Motor neuron (in vitro differentiated cells): ENCODE measurements around the gene PARD3B. TPM values are rescaled to one million over a fixed set of nuclear protein-coding genes. Genes with fewer than 3 reads are reported as not detected.

Source experiments
- ATAC-seq, 8 experiments: fragments of 200-7000 bp; cut with Tn5 transposase; replicated peaks in 6 of 8; 2 replicates each; pipeline ENCODE4 v1.8.0; 2021; ENCODE audit warnings: mild to moderate bottlenecking in 8 of 8, moderate library complexity in 8 of 8
- H3K27ac ChIP-seq, 2 donors: fragments of 250-450 bp; sonication (Bioruptor Pico); 2 replicates each; pipeline ENCODE4 v1.9.0; 2021; ENCODE audit warnings: antibody characterized with exemption in 2 of 2, mild to moderate bottlenecking in 2 of 2, moderate library complexity in 1 of 2
- H3K4me1 ChIP-seq, 2 donors: fragments of 250-450 bp; sonication (Bioruptor Pico); replicated peaks in 1 of 2; 2 replicates each; pipeline ENCODE4 v1.6.1; 2021; ENCODE audit warnings: antibody characterized with exemption in 2 of 2, mild to moderate bottlenecking in 2 of 2, moderate library complexity in 1 of 2
- H3K4me3 ChIP-seq, 5 donors: fragments of 250-450 bp; sonication (Bioruptor Pico); 2 replicates each; pipeline ENCODE4 v1.9.0; 2021; ENCODE audit warnings: antibody characterized with exemption in 5 of 5, mild to moderate bottlenecking in 5 of 5, moderate library complexity in 4 of 5
- WGBS, 10 experiments: fragments of 450-650 bp; shearing (Covaris generic); methylation state at CpG; one replicate each; pipeline ENCODE4 v1.0.0; 2022; 5-methylcytosine and 5-hydroxymethylcytosine counted together
- in situ Hi-C, 9 experiments: fragments of 400-800 bp; cut with MboI; loops; one replicate each; pipeline ENCODE4 v1.15.0; 2021; ENCODE audit warnings: low sequenced_read_pairs in 9 of 9, low pct_unique_long_range_greater_than_20kb in 2 of 9; ENCODE audit not compliant: unreplicated experiment in 9 of 9
- total RNA-seq, 8 experiments: library from RNA; unstranded; fragments of 300-600 nt; gene quantifications; 2 replicates each; pipeline versions ENCODE4 v1.2.3 to v1.2.4, GENCODE V29; 2022

The PARD3B gene
- total RNA-seq, 8 experiments from 2014 or later: 3.1 to 24.3 (median 10.4) TPM

DNA sequence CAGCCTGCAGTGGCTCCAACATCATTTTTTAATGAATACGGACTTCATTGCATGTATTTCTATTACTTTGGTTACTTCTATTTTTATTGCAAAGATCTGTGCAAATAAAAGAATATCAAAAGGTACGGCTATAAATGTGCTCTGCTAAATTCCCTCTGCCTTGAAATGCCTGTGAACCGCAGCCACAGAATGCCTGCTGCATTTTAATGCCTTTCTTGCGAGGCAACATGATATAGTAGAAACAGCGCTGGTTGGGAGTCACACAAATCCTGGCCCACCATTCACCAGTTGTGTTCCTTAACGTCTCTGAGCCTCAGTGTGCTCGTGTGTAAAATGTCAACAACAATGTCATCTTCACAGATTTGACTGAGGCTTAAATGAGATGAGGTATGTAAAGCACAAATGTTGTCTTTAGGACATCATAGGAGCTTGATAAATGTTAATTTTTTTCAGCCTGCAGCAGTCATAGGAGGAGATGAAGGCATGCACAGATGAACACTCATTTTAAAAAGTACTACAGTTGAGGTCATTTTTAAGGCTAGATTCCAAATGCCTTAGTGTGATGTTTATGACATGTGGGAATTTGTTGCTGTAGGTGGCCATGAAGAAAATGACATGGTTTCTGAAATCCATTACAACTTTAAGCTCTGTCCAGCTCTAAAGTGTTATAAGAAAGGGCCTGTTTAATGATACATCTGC, 949.4 kb downstream of the PARD3B start:
- peak in 3 of 8 experiments; percentile 28 to 39 (median 39) for ATAC-seq
- in situ Hi-C loops: no loop called here
- H3K4me1 ChIP-seq: peaks cover 0 to 9% of the 10 kb centered on the region in 2 donors
- H3K27ac ChIP-seq: no peak overlapping the region
- H3K4me3 ChIP-seq: no peak overlapping the region
- WGBS, 10 experiments: 49 to 84% (median 70%) methylated on average over 3 to 7 of the region's 7 CpGs

GRCh38 chr2:205495819-205496218, 950.5 kb downstream of the PARD3B start:
- peaks cover 0 to 9% of the 10 kb centered on the region in 2 donors for H3K4me1 ChIP-seq
- ATAC-seq: no peak
- no peak overlapping the region for H3K27ac ChIP-seq
- in situ Hi-C loops: no loop called here
- WGBS, 10 experiments: 56 to 100% (median 89%) methylated on average over 1 of the region's 1 CpG; no CpG with 5 or more reads in 3 of the 10 experiments
- no peak overlapping the region for H3K4me3 ChIP-seq

GRCh38 chr2:205496370-205496769, 951.1 kb downstream of the PARD3B start:
- no peak overlapping the region for H3K4me3 ChIP-seq
- H3K4me1 ChIP-seq: peaks cover 0 to 9% of the 10 kb centered on the region in 2 donors
- no peak overlapping the region for H3K27ac ChIP-seq
- in situ Hi-C loops: no loop called here
- WGBS, 10 experiments: 82 to 100% (median 100%) methylated on average over 1 of the region's 1 CpG; no CpG with 5 or more reads in 2 of the 10 experiments
- ATAC-seq: peak in 1 of 8 experiments; percentile 44

- Histone ChIP-seq H3K4me1 (peaks cover 0 to 9% of the 10 kb centered on the region in 2 donors), H3K27ac (no peak overlapping the region), H3K4me3 (no peak overlapping the region)
- 4 to 100% (median 59%) methylated on average over 1 to 6 of the region's 6 CpGs for WGBS, 10 experiments
- in situ Hi-C loops: no loop called here
- ATAC-seq: peak in 6 of 8 experiments; percentile 30 to 93 (median 48)
Observed at GRCh38 chr2:205496772-205497171, 951.5 kb downstream of the PARD3B start.

GRCh38 chr2:205499006-205499405, 953.7 kb downstream of the PARD3B start:
- in situ Hi-C loops: no loop called here
- peaks cover 0 to 9% of the 10 kb centered on the region in 2 donors for H3K4me1 ChIP-seq
- 14 to 100% (median 85%) methylated on average over 1 to 3 of the region's 3 CpGs; no CpG with 5 or more reads in 2 of the 10 experiments for WGBS, 10 experiments
- no peak overlapping the region for H3K4me3 ChIP-seq
- ATAC-seq: peak in 2 of 8 experiments; percentile 42 to 59
- no peak overlapping the region for H3K27ac ChIP-seq

DNA sequence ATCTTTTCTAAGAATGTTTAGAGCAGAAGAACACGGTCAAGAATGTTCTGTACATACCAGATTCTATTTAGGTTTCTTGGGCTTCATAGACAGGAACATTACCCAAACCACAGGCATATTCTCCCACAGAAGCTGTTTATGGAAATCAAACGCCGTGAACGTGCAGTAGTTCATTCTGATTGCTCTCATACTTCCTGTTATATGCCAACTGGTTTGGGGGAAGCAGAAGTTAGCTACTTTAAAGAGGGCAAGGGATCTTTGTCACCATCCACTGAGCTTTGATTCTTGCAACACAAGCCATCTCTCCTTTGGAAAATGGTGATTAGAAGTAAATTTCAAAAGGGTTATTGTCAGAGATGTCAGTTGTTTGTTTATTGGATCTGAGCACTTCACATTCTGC, 954.8 kb downstream of the PARD3B start:
- Histone ChIP-seq H3K4me3 (no peak overlapping the region), H3K27ac (no peak overlapping the region), H3K4me1 (no peaks in the 10 kb centered on the region)
- no peak for ATAC-seq
- 57 to 97% (median 88%) methylated on average over 1 to 4 of the region's 4 CpGs; no CpG with 5 or more reads in 3 of the 10 experiments for WGBS, 10 experiments
- in situ Hi-C loops: no loop called here

- 68 to 97% (median 94%) methylated on average over 3 to 5 of the region's 6 CpGs; no CpG with 5 or more reads in 4 of the 10 experiments for WGBS, 10 experiments
- H3K27ac ChIP-seq: no peak overlapping the region
- ATAC-seq: no peak
- no peaks in the 10 kb centered on the region for H3K4me1 ChIP-seq
- in situ Hi-C loops: no loop called here
- H3K4me3 ChIP-seq: no peak overlapping the region
Observed at GRCh38 chr2:205500951-205501350, 955.7 kb downstream of the PARD3B start.

GRCh38 chr2:205501826-205502225, 956.6 kb downstream of the PARD3B start:
- Histone ChIP-seq H3K4me3 (no peak overlapping the region), H3K27ac (no peak overlapping the region), H3K4me1 (no peaks in the 10 kb centered on the region)
- in situ Hi-C loops: no loop called here
- ATAC-seq: no peak
- WGBS, 10 experiments: 59 to 100% (median 86%) methylated on average over 2 to 7 of the region's 7 CpGs; no CpG with 5 or more reads in 1 of the 10 experiments

GRCh38 chr2:205505371-205505770, 960.1 kb downstream of the PARD3B start:
- WGBS, 10 experiments: 52 to 100% (median 91%) methylated on average over 1 to 2 of the region's 2 CpGs
- in situ Hi-C loops: no loop called here

DNA sequence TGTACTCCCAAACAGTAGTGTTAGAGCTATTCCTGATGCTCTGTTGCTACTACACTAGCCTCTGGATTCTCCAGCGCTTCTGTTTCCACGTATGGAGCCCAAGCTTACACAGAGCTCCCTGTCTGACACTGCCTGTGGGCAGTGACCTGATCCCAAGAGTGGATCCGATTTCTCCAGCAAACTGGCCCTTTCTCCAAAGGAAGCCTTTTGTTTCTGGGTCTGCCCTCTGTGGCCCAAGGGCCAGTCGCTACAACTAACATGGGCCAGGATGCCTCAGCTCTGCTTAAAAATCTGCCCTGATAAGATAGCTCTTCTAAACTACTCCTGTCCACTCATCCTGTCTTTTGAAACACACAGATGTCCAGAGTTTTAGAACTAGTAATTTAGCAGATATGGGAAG, 964.4 kb downstream of the PARD3B start:
- H3K27ac ChIP-seq: no peak overlapping the region
- H3K4me1 ChIP-seq: no peaks in the 10 kb centered on the region
- in situ Hi-C loops: no loop called here
- H3K4me3 ChIP-seq: no peak overlapping the region
- WGBS, 10 experiments: 50 to 100% (median 94%) methylated on average over 1 to 4 of the region's 4 CpGs; no CpG with 5 or more reads in 5 of the 10 experiments
- ATAC-seq: no peak

More at GRCh38 chr2:205505371-205505770, 960.1 kb downstream of the PARD3B start:
- no peak overlapping the region for H3K27ac ChIP-seq
- no peaks in the 10 kb centered on the region for H3K4me1 ChIP-seq
- no peak overlapping the region for H3K4me3 ChIP-seq
- no peak for ATAC-seq

GRCh38 chr2:205510345-205510744, 965.1 kb downstream of the PARD3B start:
- no peaks in the 10 kb centered on the region for H3K4me1 ChIP-seq
- no peak for ATAC-seq
- H3K27ac ChIP-seq: no peak overlapping the region
- WGBS, 10 experiments: 33 to 100% (median 100%) methylated on average over 1 to 2 of the region's 2 CpGs; no CpG with 5 or more reads in 2 of the 10 experiments
- in situ Hi-C loops: no loop called here
- H3K4me3 ChIP-seq: no peak overlapping the region

DNA sequence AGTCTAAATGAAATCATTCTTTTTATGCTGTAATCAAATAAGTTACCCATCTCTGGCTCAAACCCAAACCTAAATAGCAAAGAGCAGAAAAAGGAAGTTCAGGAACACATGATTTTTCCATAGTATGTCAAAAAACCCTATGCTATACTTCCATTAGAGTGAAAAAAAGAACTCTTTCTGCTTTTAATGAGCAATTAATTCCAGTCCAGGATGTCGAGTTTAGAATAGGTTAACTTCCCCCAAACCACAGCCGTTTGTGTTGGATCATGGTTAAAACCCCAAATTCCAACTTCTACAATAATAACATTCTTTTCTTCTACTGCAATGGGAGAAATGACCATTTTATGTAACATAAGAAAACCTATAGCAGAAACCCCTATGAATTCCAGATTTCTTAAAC, 965.9 kb downstream of the PARD3B start:
- H3K4me3 ChIP-seq: no peak overlapping the region
- no peak overlapping the region for H3K27ac ChIP-seq
- no peak for ATAC-seq
- in situ Hi-C loops: no loop called here
- WGBS, 10 experiments: 7 to 90% (median 74%) methylated on average over 1 to 2 of the region's 2 CpGs
- no peaks in the 10 kb centered on the region for H3K4me1 ChIP-seq

GRCh38 chr2:205511641-205512040, 966.4 kb downstream of the PARD3B start:
- ATAC-seq: no peak
- Histone ChIP-seq H3K4me1 (no peaks in the 10 kb centered on the region), H3K27ac (no peak overlapping the region), H3K4me3 (no peak overlapping the region)
- in situ Hi-C loops: no loop called here
- WGBS, 10 experiments: 50 to 100% (median 94%) methylated on average over 1 to 3 of the region's 3 CpGs; no CpG with 5 or more reads in 1 of the 10 experiments

GRCh38 chr2:205520311-205520710, 975.0 kb downstream of the PARD3B start:
- WGBS, 10 experiments: 60 to 100% (median 85%) methylated on average over 1 to 4 of the region's 4 CpGs; no CpG with 5 or more reads in 4 of the 10 experiments
- Histone ChIP-seq H3K27ac (no peak overlapping the region), H3K4me3 (no peak overlapping the region), H3K4me1 (no peaks in the 10 kb centered on the region)
- in situ Hi-C loops: no loop called here
- ATAC-seq: no peak
